ENCODE measurements around the gene CASD1. TPM values are rescaled to one million over a fixed set of nuclear protein-coding genes. Genes with fewer than 3 reads are reported as not detected.

The CASD1 gene
- total and polyA plus RNA-seq, 4 donors, result 9.6 to 73.9 (median 26.3) TPM

DNA sequence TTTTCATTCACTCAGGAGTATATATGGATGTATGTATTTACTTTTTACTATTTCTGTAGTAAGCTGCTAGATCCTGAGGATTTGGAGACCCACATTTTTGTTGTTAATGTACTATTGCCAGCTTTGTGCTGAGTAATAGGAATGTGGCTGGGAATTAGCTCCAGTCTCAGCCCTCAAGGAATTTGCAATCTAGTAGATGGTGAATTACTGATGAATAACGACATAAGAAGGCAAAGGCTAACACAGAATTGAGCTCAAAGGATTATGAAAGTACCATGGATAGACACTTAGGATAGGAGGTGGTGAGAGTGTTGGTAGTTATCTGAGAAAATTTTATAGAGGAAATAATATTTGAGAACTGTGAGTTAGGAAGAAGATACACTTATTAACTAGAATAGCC, 19.9 kb downstream of the CASD1 start:
- no peak overlapping the region for H3K27ac ChIP-seq (ENCODE audit: low read depth in 1 of 2, low read length in 1 of 2)
- no peak for DNase-seq
- no peaks in the 10 kb centered on the region for H3K27me3 ChIP-seq (ENCODE audit: control insufficient read depth in 3 of 3, insufficient read depth in 3 of 3, low read length in 2 of 3)
- no peak for ATAC-seq (ENCODE audit: insufficient read depth, low FRiP score)
- no peak overlapping the region for H3K4me3 ChIP-seq
- TF ChIP-seq, protein P1, sequence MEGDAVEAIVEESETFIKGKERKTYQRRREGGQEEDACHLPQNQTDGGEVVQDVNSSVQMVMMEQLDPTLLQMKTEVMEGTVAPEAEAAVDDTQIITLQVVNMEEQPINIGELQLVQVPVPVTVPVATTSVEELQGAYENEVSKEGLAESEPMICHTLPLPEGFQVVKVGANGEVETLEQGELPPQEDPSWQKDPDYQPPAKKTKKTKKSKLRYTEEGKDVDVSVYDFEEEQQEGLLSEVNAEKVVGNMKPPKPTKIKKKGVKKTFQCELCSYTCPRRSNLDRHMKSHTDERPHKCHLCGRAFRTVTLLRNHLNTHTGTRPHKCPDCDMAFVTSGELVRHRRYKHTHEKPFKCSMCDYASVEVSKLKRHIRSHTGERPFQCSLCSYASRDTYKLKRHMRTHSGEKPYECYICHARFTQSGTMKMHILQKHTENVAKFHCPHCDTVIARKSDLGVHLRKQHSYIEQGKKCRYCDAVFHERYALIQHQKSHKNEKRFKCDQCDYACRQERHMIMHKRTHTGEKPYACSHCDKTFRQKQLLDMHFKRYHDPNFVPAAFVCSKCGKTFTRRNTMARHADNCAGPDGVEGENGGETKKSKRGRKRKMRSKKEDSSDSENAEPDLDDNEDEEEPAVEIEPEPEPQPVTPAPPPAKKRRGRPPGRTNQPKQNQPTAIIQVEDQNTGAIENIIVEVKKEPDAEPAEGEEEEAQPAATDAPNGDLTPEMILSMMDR (IDR thresholded peaks at IDR 0.05; ENCODE audit: control extremely low read depth, extremely low read depth), result no peak
- H3K36me3 ChIP-seq (ENCODE audit: control insufficient read depth in 4 of 4, insufficient read depth in 4 of 4, low read length in 4 of 4), result peaks cover 2 to 19% (median 13%) of the 10 kb centered on the region in 4 donors
- H3K9me3 ChIP-seq (ENCODE audit: control insufficient read depth in 4 of 4, insufficient read depth in 3 of 4, low read length in 3 of 4), result no peaks in the 10 kb centered on the region
- H3K9ac ChIP-seq (ENCODE audit: insufficient read depth in 1 of 2, low read length in 2 of 2), result no peak overlapping the region
- 69 to 73% methylated on average over 1 of the region's 1 CpG for WGBS, 2 donors
- peaks cover 0 to 3% (median 0%) of the 10 kb centered on the region in 5 donors for H3K4me1 ChIP-seq (ENCODE audit: control insufficient read depth in 5 of 5, insufficient read depth in 5 of 5, low read length in 5 of 5)

DNA sequence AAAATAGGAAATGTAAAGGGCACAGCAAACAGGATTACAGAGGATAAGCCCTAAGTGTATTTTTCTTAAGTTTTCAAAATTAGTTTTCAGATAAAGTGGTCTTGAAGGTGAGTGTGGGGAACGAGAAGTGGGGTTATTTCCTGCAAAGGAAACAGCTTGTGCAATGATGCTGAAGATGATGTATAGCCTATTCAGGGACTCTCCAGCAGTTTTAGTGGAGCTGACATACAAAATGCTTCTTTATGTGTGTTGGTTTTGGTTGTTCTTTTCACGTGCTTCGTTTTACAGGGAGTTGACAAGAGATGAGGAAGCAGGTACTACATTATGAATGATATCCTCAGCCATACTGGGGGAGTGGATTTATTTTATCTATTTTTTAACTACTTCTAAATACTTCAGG, 20.5 kb downstream of the CASD1 start:
- Histone ChIP-seq H3K27ac (ENCODE audit: low read depth in 1 of 2, low read length in 1 of 2) (no peak overlapping the region), H3K9me3 (ENCODE audit: control insufficient read depth in 4 of 4, insufficient read depth in 3 of 4, low read length in 3 of 4) (no peaks in the 10 kb centered on the region), H3K4me1 (ENCODE audit: control insufficient read depth in 5 of 5, insufficient read depth in 5 of 5, low read length in 5 of 5) (peaks cover 0 to 3% (median 0%) of the 10 kb centered on the region in 5 donors), H3K4me3 (no peak overlapping the region), H3K9ac (ENCODE audit: insufficient read depth in 1 of 2, low read length in 2 of 2) (no peak overlapping the region), H3K36me3 (ENCODE audit: control insufficient read depth in 4 of 4, insufficient read depth in 4 of 4, low read length in 4 of 4) (peaks cover 2 to 17% (median 13%) of the 10 kb centered on the region in 4 donors), H3K27me3 (ENCODE audit: control insufficient read depth in 3 of 3, insufficient read depth in 3 of 3, low read length in 2 of 3) (no peaks in the 10 kb centered on the region)
- 24 to 52% methylated on average over 3 of the region's 3 CpGs for WGBS, 2 donors
- TF ChIP-seq, protein P1 (IDR thresholded peaks at IDR 0.05; ENCODE audit: control extremely low read depth, extremely low read depth), result no peak
- DNase-seq (no peak), ATAC-seq (ENCODE audit: insufficient read depth, low FRiP score) (no peak)

DNA sequence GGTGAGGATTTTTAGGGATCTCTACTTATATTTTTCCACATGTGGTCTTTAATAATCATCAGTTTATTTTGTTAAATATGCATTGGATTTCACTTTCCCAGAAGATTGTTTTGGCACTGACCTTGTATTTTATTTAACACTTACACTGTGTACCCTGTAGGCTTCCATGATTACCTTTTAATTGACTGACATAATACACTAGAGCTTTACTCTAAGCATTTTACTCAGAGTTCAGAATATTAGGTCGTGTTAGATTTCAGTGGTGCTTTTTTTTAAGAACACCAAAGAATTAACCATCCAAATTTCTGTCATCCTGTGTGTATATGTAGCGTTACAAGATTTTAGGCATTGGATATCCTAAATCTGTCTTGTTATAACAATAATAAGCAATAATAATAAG, 23.1 kb downstream of the CASD1 start:
- Histone ChIP-seq H3K9ac (ENCODE audit: insufficient read depth in 1 of 2, low read length in 2 of 2) (no peak overlapping the region), H3K9me3 (ENCODE audit: control insufficient read depth in 4 of 4, insufficient read depth in 3 of 4, low read length in 3 of 4) (no peaks in the 10 kb centered on the region), H3K36me3 (ENCODE audit: control insufficient read depth in 4 of 4, insufficient read depth in 4 of 4, low read length in 4 of 4) (peaks cover 1 to 21% (median 10%) of the 10 kb centered on the region in 4 donors), H3K4me3 (no peak overlapping the region), H3K27ac (ENCODE audit: low read depth in 1 of 2, low read length in 1 of 2) (no peak overlapping the region), H3K27me3 (ENCODE audit: control insufficient read depth in 3 of 3, insufficient read depth in 3 of 3, low read length in 2 of 3) (no peaks in the 10 kb centered on the region), H3K4me1 (ENCODE audit: control insufficient read depth in 5 of 5, insufficient read depth in 5 of 5, low read length in 5 of 5) (peaks cover 0 to 3% (median 0%) of the 10 kb centered on the region in 5 donors)
- WGBS, 2 donors, result 79 to 82% methylated on average over 2 of the region's 2 CpGs
- TF ChIP-seq, protein P1 (IDR thresholded peaks at IDR 0.05; ENCODE audit: control extremely low read depth, extremely low read depth), result no peak
- ATAC-seq (ENCODE audit: insufficient read depth, low FRiP score) (no peak), DNase-seq (peak in 2 of 3 donors; percentile 82 to 85)

DNA sequence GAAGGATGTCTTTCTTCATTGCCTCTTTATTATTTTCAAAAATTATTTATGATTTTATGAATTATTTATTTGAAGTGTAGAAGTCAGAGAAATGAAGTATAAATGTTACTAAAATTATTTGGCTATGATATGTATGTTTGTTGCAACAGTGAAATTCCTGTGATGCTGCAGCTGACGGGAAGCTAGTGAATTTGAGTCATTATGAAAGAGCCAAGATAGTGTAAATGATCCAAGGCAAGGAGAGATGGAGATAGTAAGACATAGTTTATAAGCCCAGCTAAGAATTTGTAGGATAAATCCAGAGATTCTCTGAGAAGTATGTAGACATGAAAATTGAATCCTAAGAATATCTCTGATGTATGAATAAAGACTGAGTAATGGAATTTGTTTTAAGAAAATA, 30.8 kb downstream of the CASD1 start:
- Histone ChIP-seq H3K9ac (ENCODE audit: insufficient read depth in 1 of 2, low read length in 2 of 2) (no peak overlapping the region), H3K27ac (ENCODE audit: low read depth in 1 of 2, low read length in 1 of 2) (no peak overlapping the region), H3K36me3 (ENCODE audit: control insufficient read depth in 4 of 4, insufficient read depth in 4 of 4, low read length in 4 of 4) (peaks cover 0 to 12% (median 4%) of the 10 kb centered on the region in 4 donors), H3K4me3 (no peak overlapping the region), H3K27me3 (ENCODE audit: control insufficient read depth in 3 of 3, insufficient read depth in 3 of 3, low read length in 2 of 3) (no peaks in the 10 kb centered on the region), H3K4me1 (ENCODE audit: control insufficient read depth in 5 of 5, insufficient read depth in 5 of 5, low read length in 5 of 5) (peaks cover 0 to 7% (median 0%) of the 10 kb centered on the region in 5 donors), H3K9me3 (ENCODE audit: control insufficient read depth in 4 of 4, insufficient read depth in 3 of 4, low read length in 3 of 4) (no peaks in the 10 kb centered on the region)
- ATAC-seq (ENCODE audit: insufficient read depth, low FRiP score), result no peak
- TF ChIP-seq, protein P1 (IDR thresholded peaks at IDR 0.05; ENCODE audit: control extremely low read depth, extremely low read depth), result no peak
- DNase-seq, result peak in 2 of 3 donors; percentile 29 to 38
- 76 to 84% methylated on average over 1 of the region's 1 CpG for WGBS, 2 donors
